Activated naive CD4-positive, alpha-beta T cell (primary cell): ENCODE results near the gene C6orf132.

ENCODE experiments used
- DNase-seq, 4 experiments: peaks; one replicate each; lab custom pipeline; 2025; lab: John Stamatoyannopoulos, UW

The C6orf132 gene

GRCh38 chr6:42078386-42078785, 64.0 kb downstream of the C6orf132 start:
- DNase-seq = no peak

GRCh38 chr6:42075159-42075838, 67.1 kb downstream of the C6orf132 start:
- DNase-seq = peak; percentile 7 to 39 (median 24)

- DNase-seq = no peak
Observed at GRCh38 chr6:42073287-42073686, 69.1 kb downstream of the C6orf132 start.

DNA sequence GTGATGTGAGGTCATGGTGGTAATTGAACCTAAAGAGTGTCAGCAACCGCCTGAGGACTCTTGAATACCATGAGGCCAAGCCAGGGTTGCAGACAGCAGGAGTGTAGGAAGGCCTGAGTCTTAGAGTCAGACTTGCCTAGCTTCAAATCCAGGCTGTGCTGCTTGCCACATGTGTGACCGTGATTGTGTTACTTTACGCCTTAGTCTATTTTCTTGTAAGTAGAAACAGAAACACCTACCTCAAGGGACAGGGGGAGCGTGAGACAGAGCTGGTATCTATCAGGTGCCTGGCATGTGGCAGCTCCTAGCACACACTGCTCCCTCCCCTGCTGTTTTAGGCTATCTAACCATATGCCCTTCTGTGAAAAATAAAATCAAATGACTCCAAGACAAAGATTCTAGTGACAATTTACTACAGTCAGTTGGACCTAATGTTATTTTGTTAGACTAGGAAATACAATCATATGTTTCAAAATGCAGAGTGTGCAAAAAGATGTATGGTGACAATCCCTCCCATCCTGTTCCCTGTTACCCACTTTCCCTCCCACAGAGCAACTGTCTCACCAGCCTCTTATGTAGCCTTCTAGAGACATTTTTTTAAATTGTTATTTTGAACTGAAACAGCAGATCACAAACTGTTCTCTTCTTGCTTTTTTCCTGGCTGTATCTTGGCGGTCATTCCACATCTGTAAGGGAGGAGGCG, 70.4 kb downstream of the C6orf132 start:
- no peak for DNase-seq

GRCh38 chr6:42068872-42069522, 73.4 kb downstream of the C6orf132 start:
- no peak for DNase-seq

- DNase-seq = no peak
Observed at GRCh38 chr6:42068173-42068572, 74.2 kb downstream of the C6orf132 start.

DNA sequence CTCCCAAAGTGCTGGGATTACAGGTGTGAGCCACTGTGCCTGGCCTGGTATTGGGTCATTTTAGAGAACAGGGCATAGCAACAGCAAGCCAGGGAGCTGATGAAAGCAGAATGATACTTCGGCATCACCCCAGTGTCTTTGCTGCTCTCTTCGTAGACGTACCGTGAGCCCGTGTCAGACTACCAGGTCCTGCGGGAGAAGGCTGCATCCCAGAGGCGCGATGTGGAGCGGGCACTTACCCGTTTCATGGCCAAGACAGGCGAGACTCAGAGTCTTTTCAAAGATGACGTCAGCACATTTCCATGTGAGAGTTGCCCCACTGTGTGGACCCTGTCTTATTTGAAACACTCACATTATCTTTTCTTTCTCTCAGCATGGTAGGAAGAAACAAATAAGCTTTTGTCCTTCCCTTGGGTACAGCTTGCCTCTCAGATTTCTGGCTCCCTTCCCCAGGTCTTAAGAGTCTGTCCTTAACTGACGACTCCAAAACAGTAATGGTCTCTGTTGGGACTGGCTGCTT, 76.2 kb downstream of the C6orf132 start:
- no peak for DNase-seq

- no peak for DNase-seq
Observed at GRCh38 chr6:42059743-42060142, 82.7 kb downstream of the C6orf132 start.

DNA sequence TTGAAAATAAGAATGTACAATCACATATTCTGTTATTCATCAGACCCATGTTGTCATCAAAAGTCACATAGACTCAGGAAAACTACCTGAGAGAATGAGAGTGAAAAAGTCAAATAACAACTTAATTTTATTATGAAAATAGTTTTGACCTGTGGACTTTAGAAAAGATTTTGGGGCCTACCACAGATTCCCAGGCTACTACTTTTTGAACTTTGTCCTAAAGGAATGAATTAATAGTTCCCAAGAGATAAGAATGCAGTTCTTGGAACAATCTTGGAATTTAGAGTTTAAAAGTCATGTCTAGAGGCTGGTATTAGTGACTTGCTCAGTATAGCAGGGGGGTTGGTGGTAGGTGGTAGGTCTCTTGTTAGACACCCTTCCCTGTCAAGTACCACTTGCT, 88.8 kb downstream of the C6orf132 start:
- no peak for DNase-seq

DNA sequence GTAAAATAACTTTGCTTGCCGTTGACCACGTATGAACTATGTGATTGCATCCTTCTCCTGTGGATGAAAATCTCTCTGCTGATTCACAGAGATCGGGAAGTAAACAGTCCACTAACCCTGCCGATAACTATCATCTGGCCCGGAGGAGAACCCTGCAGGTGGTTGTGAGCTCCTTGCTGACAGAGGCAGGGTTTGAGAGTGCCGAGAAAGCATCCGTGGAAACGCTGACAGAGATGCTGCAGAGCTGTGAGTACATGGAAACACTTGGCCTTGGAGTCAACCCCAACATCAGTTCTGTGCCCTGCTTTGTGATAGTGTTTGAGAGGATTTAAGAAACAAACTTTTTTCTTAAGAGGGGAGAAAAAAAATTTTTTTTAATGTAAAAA, 91.2 kb downstream of the C6orf132 start:
- no peak for DNase-seq
